Measurements from ENCODE around the gene PRR15. TPM values are rescaled to one million over a fixed set of nuclear protein-coding genes. Genes with fewer than 3 reads are reported as not detected.

Gene PRR15
- polyA plus RNA-seq, 3 donors from 2014 or later = not detected

DNA sequence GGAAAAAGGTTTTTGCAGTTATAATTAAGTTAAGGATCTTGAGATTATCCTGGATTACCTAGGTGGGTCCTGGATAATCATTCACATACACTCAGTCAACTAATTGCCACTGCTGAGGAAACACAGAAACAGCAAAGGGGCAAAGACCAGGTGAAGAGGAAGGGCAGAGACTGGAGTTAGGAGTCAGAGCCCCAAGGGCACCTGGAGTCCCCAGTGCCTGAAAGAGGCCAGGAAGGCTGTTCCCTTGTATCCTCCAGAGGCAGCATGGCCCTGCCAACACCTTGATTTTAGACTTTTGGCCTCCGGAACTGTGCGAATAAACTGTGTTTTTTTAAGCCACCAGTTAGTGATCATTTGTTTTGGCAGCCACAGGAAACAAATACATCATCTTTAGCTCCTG lies 24.6 kb downstream of the PRR15 start:
- Mint-ChIP-seq H3K27me3 (ENCODE audit: low read depth in 3 of 3) (no peaks in the 10 kb centered on the region), H3K36me3 (no peaks in the 10 kb centered on the region), H3K4me1 (peaks cover 6 to 26% of the 10 kb centered on the region in 2 donors), H3K4me3 (no peak overlapping the region), H3K27ac (no peak overlapping the region), H3K9me3 (peaks cover 0 to 2% (median 0%) of the 10 kb centered on the region in 6 donors)
- no peak for DNase-seq

DNA sequence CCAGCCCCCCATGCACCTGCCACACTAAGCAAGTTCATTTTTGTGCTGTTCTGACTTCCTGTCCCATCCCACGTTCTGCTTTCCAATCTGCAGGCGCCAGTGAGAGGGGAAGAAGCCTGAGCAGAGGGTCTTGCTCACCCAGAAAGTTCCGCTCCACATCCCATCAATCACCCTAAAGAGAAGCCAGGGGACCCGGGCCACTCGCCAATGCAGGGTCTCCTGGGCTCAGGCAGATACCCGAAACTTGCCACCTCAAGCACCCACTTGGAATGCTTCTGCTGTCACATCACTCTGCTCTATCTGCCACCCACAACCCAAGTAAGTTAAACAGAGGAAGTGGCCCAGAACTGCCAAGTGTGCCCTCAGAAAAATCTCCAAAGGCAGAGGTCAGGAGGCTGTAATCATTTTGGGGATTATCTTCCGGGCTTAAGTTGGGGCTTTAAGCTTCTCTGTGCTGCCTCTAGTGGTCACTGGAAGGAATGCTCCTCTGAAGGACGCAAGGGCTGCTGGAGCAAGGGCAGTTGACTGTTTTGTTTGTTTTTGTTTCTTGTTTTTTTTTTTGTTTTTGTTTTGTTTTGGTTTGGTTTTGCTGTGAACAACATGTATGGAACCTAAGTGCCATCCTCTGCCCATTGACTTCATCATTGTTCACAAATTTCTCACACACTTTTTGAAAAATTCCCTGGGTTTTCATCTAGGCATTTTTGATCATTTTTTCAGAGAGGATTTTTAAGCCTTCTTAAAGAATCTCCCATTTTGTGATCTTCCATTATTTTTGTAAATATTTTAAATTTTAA lies 25.5 kb downstream of the PRR15 start:
- peaks cover 0 to 2% (median 0%) of the 10 kb centered on the region in 6 donors for H3K9me3 Mint-ChIP-seq
- peak overlapping the region in 1 of 6 donors; percentile 50 for H3K27ac Mint-ChIP-seq
- H3K27me3 Mint-ChIP-seq (ENCODE audit: low read depth in 3 of 3) = no peaks in the 10 kb centered on the region
- peak; percentile 9 to 31 (median 26) for DNase-seq
- no peaks in the 10 kb centered on the region for H3K36me3 Mint-ChIP-seq
- peak overlapping the region in 3 of 5 donors; percentile 28 to 49 (median 29) for H3K4me3 Mint-ChIP-seq
- H3K4me1 Mint-ChIP-seq = peaks cover 6 to 26% of the 10 kb centered on the region in 2 donors

- peaks cover 0 to 2% (median 2%) of the 10 kb centered on the region in 3 donors for H3K27me3 Mint-ChIP-seq (ENCODE audit: low read depth in 3 of 3)
- no peaks in the 10 kb centered on the region for H3K36me3 Mint-ChIP-seq
- no peak overlapping the region for H3K4me3 Mint-ChIP-seq
- no peak overlapping the region for H3K27ac Mint-ChIP-seq
- no peaks in the 10 kb centered on the region for H3K9me3 Mint-ChIP-seq
- peaks cover 6 to 14% of the 10 kb centered on the region in 2 donors for H3K4me1 Mint-ChIP-seq
- no peak for DNase-seq
These were observed 29.2 kb downstream of the PRR15 start for GRCh38 chr7:29592866-29593265.

GRCh38 chr7:29593459-29593858 lies 29.8 kb downstream of the PRR15 start:
- Mint-ChIP-seq H3K9me3 (no peaks in the 10 kb centered on the region), H3K27me3 (ENCODE audit: low read depth in 3 of 3) (peaks cover 0 to 2% (median 2%) of the 10 kb centered on the region in 3 donors), H3K4me3 (no peak overlapping the region), H3K4me1 (peaks cover 6 to 9% of the 10 kb centered on the region in 2 donors), H3K27ac (no peak overlapping the region), H3K36me3 (no peaks in the 10 kb centered on the region)
- no peak for DNase-seq

DNA sequence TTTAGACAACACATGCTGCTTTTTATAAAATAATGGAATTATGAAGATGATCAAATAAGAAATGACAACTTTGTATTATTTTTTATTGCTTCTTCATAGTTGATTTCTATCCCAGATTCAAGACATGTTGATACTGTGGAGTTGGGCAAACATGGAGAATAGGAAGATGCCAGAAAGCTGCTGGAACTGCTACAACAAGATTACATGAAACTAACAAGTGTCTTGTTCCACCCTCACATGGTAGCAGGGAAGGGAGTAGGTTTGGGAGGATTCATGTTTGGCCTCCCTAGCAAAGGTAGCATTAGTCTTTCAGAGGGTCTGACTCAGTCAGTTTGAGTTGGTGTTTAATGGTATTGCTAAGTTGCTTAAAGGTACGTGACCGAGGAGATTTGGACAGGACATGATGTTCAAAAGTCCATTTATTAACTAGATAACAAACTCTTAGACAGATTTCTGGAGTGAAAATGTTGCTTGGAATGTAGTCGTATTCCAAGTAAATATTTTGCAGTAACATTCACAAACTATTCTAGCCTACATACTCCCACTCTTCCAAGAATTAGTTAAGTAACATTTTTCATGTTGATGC lies 33.1 kb downstream of the PRR15 start:
- peaks cover 0 to 2% (median 2%) of the 10 kb centered on the region in 3 donors for H3K27me3 Mint-ChIP-seq (ENCODE audit: low read depth in 3 of 3)
- no peaks in the 10 kb centered on the region for H3K4me1 Mint-ChIP-seq
- no peak for DNase-seq
- H3K9me3 Mint-ChIP-seq = no peaks in the 10 kb centered on the region
- no peak overlapping the region for H3K27ac Mint-ChIP-seq
- H3K4me3 Mint-ChIP-seq = no peak overlapping the region
- no peaks in the 10 kb centered on the region for H3K36me3 Mint-ChIP-seq

- no peaks in the 10 kb centered on the region for H3K36me3 Mint-ChIP-seq
- H3K27ac Mint-ChIP-seq = no peak overlapping the region
- H3K4me3 Mint-ChIP-seq = no peak overlapping the region
- peaks cover 0 to 2% (median 2%) of the 10 kb centered on the region in 3 donors for H3K27me3 Mint-ChIP-seq (ENCODE audit: low read depth in 3 of 3)
- H3K4me1 Mint-ChIP-seq = no peaks in the 10 kb centered on the region
- no peak for DNase-seq
- no peaks in the 10 kb centered on the region for H3K9me3 Mint-ChIP-seq
These were observed 33.6 kb downstream of the PRR15 start for GRCh38 chr7:29597266-29597665.

GRCh38 chr7:29598137-29598536 lies 34.5 kb downstream of the PRR15 start:
- Mint-ChIP-seq H3K4me1 (no peaks in the 10 kb centered on the region), H3K27ac (no peak overlapping the region), H3K9me3 (no peaks in the 10 kb centered on the region), H3K4me3 (no peak overlapping the region), H3K36me3 (no peaks in the 10 kb centered on the region), H3K27me3 (ENCODE audit: low read depth in 3 of 3) (peaks cover 0 to 3% (median 2%) of the 10 kb centered on the region in 3 donors)
- no peak for DNase-seq

DNA sequence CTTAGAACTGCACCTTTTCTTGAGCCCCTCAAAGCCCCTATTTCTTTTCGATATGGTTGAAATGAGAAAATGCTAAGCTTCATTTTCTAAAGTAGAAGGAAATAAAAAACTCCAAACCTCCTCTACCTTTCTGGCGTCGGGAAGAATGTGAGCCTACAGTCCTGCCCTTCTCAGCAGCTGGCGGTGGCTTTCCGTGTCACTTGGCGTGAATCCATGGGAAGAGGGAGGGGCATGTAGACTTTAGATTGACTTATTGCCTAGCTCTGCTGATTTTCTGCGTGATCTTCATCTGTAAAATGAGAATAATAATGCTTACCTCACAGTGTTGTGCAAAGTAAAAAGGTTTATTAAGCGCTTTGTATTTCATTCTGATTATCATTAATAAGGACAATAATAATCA lies 35.0 kb downstream of the PRR15 start:
- Mint-ChIP-seq H3K4me3 (no peak overlapping the region), H3K27me3 (ENCODE audit: low read depth in 3 of 3) (peaks cover 0 to 5% (median 2%) of the 10 kb centered on the region in 3 donors), H3K36me3 (no peaks in the 10 kb centered on the region), H3K4me1 (no peaks in the 10 kb centered on the region), H3K9me3 (no peaks in the 10 kb centered on the region), H3K27ac (no peak overlapping the region)
- DNase-seq = no peak

GRCh38 chr7:29599026-29599425 lies 35.4 kb downstream of the PRR15 start:
- H3K36me3 Mint-ChIP-seq = no peaks in the 10 kb centered on the region
- H3K9me3 Mint-ChIP-seq = no peaks in the 10 kb centered on the region
- no peak overlapping the region for H3K27ac Mint-ChIP-seq
- H3K4me1 Mint-ChIP-seq = no peaks in the 10 kb centered on the region
- DNase-seq = no peak
- peaks cover 0 to 5% (median 2%) of the 10 kb centered on the region in 3 donors for H3K27me3 Mint-ChIP-seq (ENCODE audit: low read depth in 3 of 3)
- no peak overlapping the region for H3K4me3 Mint-ChIP-seq

DNA sequence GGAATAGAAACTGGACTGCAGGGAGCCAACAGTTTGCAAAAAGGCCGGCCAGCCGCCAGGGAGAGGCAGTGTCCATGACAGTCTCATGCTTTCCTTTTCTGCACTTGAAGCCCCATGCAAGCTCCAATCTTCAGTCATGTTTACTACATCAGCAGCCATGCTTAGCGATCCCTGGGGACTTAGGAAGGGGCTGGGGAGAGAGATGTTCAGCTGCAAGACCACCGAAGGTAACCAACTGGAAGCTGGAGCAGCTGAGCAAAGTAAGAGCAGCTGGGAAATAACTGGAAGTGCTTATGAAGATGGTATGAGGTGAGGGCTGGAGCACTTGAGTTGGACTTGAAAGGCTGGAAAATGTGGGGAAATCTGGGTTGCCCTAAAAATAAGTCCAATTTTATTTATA lies 37.0 kb downstream of the PRR15 start:
- Mint-ChIP-seq H3K4me3 (no peak overlapping the region), H3K9me3 (peaks cover 0 to 2% (median 0%) of the 10 kb centered on the region in 6 donors), H3K36me3 (no peaks in the 10 kb centered on the region), H3K27ac (no peak overlapping the region), H3K4me1 (no peaks in the 10 kb centered on the region), H3K27me3 (ENCODE audit: low read depth in 3 of 3) (peaks cover 0 to 5% (median 2%) of the 10 kb centered on the region in 3 donors)
- DNase-seq = no peak

DNA sequence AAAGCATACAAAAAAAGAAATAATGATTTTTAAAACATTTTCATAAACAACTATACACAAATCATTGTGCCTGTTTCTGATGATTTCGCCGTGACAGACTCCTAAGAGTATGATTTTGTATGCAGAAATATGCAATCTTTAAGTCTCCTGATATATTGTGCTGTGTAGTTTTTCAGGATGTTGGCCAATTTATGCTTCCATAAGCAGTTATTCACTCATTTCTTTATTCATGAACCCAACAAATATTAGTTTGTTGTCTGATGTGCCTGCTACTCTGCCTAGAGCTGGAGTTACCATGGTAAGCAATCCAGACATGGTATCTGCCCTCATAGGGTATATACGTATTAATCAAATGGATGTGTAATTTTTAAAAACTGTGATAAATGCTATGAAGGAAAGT lies 40.4 kb downstream of the PRR15 start:
- no peak overlapping the region for H3K4me3 Mint-ChIP-seq
- H3K36me3 Mint-ChIP-seq = no peaks in the 10 kb centered on the region
- no peak for DNase-seq
- peaks cover 0 to 2% (median 0%) of the 10 kb centered on the region in 6 donors for H3K9me3 Mint-ChIP-seq
- H3K27me3 Mint-ChIP-seq (ENCODE audit: low read depth in 3 of 3) = peaks cover 0 to 5% (median 3%) of the 10 kb centered on the region in 3 donors
- H3K27ac Mint-ChIP-seq = no peak overlapping the region
- H3K4me1 Mint-ChIP-seq = no peaks in the 10 kb centered on the region

- no peak overlapping the region for H3K27ac Mint-ChIP-seq
- H3K4me1 Mint-ChIP-seq = no peaks in the 10 kb centered on the region
- no peaks in the 10 kb centered on the region for H3K36me3 Mint-ChIP-seq
- H3K9me3 Mint-ChIP-seq = peaks cover 0 to 2% (median 0%) of the 10 kb centered on the region in 6 donors
- DNase-seq = no peak
- no peak overlapping the region for H3K4me3 Mint-ChIP-seq
- H3K27me3 Mint-ChIP-seq (ENCODE audit: low read depth in 3 of 3) = peaks cover 0 to 5% (median 3%) of the 10 kb centered on the region in 3 donors
These were observed 41.1 kb downstream of the PRR15 start for GRCh38 chr7:29604702-29605101.

DNA sequence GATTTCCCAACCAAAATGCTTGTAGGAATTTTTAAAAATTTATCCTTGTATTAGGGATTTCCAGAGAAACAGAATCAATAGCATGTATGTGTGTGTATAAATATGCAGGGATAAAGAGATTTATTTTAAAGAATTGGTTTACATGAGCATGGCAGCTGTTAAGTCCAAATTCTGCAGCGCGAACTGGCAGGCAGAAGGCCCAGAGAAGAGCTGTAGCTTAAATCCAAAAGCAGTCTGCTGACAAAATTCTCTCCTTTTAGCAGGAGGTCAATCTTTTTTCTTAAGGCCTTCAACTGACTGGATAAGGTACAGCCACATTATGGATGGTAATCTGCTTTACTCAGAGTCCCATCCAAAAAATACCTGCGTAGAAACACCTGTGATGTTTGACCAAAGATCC lies 42.0 kb downstream of the PRR15 start:
- Mint-ChIP-seq H3K9me3 (peaks cover 0 to 2% (median 0%) of the 10 kb centered on the region in 6 donors), H3K27me3 (ENCODE audit: low read depth in 3 of 3) (peaks cover 0 to 5% (median 3%) of the 10 kb centered on the region in 3 donors), H3K36me3 (no peaks in the 10 kb centered on the region), H3K27ac (no peak overlapping the region), H3K4me1 (no peaks in the 10 kb centered on the region), H3K4me3 (no peak overlapping the region)
- no peak for DNase-seq

DNA sequence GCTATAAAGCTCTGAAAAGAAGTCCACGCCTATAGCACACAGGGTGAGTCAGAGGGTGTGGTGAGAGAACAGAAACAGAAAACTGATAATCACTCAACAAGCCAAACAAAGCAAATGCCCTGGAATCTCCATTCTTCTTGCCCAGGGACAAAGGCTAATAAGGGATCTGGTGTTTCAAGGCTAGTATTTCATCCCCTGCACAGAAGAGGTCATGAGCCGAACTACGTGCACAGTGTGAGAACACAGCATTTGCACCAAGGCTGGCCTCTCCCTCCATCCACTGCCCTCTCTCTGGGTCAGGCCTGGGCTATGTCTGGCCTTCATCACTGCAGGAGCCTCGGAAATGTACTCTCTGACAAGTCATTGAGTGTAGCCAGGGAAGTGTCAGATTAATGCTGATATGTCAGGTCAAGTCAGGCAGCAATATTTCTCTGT lies 42.7 kb downstream of the PRR15 start:
- peaks cover 0 to 5% (median 3%) of the 10 kb centered on the region in 3 donors for H3K27me3 Mint-ChIP-seq (ENCODE audit: low read depth in 3 of 3)
- H3K4me1 Mint-ChIP-seq = no peaks in the 10 kb centered on the region
- DNase-seq = no peak
- H3K36me3 Mint-ChIP-seq = no peaks in the 10 kb centered on the region
- no peak overlapping the region for H3K4me3 Mint-ChIP-seq
- no peak overlapping the region for H3K27ac Mint-ChIP-seq
- peaks cover 0 to 2% (median 0%) of the 10 kb centered on the region in 6 donors for H3K9me3 Mint-ChIP-seq
